Measurements from ENCODE around the gene GOT2. TPM values are rescaled to one million over a fixed set of nuclear protein-coding genes. Genes with fewer than 3 reads are reported as not detected.
"Not testable (repeated sequence)": the region's sequence is repeated elsewhere in the genome, so short reads cannot be mapped to it uniquely, and the experiment has no call there.

Gene GOT2
- 10 to 100 TPM; 49.0 to 64.0 (median 53.3) TPM for polyA plus RNA-seq (ENCODE audit: insufficient read length in 10 of 10)
- long read RNA-seq, donor 1, transcript GOT2-201 (10 exons, 2,462 nt) = major isoform, 17 of 17 reads
- long read RNA-seq, donor 1, partial matches to known transcripts = 0 of 17 reads
- long read RNA-seq, donor 1, other reads (novel, unspliced or antisense) = 0 of 17 reads
- long read RNA-seq, donor 2, transcript GOT2-201 (10 exons, 2,462 nt) = major isoform, 13 of 13 reads
- long read RNA-seq, donor 2, partial matches to known transcripts = 0 of 13 reads
- long read RNA-seq, donor 2, other reads (novel, unspliced or antisense) = 0 of 13 reads
- long read RNA-seq, donor 3 = 0 reads
- long read RNA-seq, donor 4, partial matches to known transcripts = 0 of 4 reads
- long read RNA-seq, donor 4, other reads (novel, unspliced or antisense) = 0 of 4 reads
- long read RNA-seq, donor 5, partial matches to known transcripts = 9 of 13 reads
- long read RNA-seq, donor 5, other reads (novel, unspliced or antisense) = 0 of 13 reads
- long read RNA-seq, donor 6, transcript GOT2-201 (10 exons, 2,462 nt) = major isoform, 12 of 13 reads
- long read RNA-seq, donor 6, partial matches to known transcripts = 0 of 13 reads
- long read RNA-seq, donor 6, other reads (novel, unspliced or antisense) = 0 of 13 reads
- long read RNA-seq, donor 7, partial matches to known transcripts = 0 of 4 reads
- long read RNA-seq, donor 7, other reads (novel, unspliced or antisense) = 0 of 4 reads
- long read RNA-seq, donor 8, transcript GOT2-201 (10 exons, 2,462 nt) = major isoform, 5 of 7 reads
- long read RNA-seq, donor 8, partial matches to known transcripts = 0 of 7 reads
- long read RNA-seq, donor 8, other reads (novel, unspliced or antisense) = 0 of 7 reads
- long read RNA-seq, donor 9, partial matches to known transcripts = 0 of 1 reads
- long read RNA-seq, donor 9, other reads (novel, unspliced or antisense) = 0 of 1 reads

- DNase-seq = peak; percentile 74 to 93 (median 86)
Measured at GRCh38 chr16:58733671-58734458, at the start of gene GOT2. Gene GOT2, minus strand, starts transcription at chr16:58734316. Its CDS starts 88 bp downstream, at chr16:58734228.

GRCh38 chr16:58779291-58779690, 45.2 kb upstream of the GOT2 start:
- not testable (repeated sequence) for DNase-seq

- DNase-seq = no peak
Measured at GRCh38 chr16:58773870-58774269, 39.8 kb upstream of the GOT2 start.

GRCh38 chr16:58768145-58768544, 34.0 kb upstream of the GOT2 start:
- no peak for DNase-seq

- DNase-seq = no peak
Measured at GRCh38 chr16:58767581-58767980, 33.5 kb upstream of the GOT2 start.

GRCh38 chr16:58756650-58757332, 22.7 kb upstream of the GOT2 start:
- no peak for DNase-seq

GRCh38 chr16:58755989-58756649, 22.0 kb upstream of the GOT2 start:
- DNase-seq = peak; percentile 42 to 79 (median 62)

DNA sequence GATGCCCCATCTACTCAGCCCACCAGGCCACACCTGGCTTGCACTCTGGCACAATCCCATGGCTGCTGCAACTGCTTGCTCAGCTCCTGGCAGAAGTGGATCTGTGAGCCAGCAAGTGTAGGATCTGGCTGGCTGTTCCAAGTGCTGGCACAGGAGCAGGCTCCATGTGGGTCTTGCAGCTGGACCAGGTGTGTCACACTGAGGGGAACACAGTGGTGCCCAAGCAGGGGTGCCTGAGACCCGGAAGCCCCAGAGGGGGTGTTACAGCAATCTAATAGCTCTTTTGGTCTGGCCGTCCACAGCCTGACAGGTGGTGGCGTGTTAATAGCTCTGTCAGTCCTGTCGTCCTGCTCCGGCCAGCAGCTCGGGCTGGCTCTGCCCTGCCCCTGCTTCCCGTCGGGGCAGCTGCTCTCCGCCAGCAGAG, 19.6 kb upstream of the GOT2 start:
- no peak for DNase-seq

DNA sequence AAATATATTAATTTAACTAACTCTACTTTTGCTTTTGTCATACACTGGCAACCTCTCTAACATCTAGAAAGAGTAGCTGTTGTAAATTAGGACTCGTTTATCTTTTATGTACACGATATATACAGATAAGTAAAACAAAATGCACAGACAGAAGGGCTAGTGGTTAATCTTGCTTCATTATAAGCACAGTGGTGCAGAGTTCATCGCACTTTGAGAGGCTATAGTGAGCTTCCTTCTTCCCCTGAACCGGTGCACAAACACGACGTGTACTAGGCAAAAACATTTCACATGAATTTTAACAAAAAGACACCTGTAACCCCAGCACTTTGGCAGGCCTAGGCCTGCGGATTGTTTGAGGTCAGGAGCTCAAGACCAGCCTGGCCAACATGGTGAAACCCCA, 10.4 kb upstream of the GOT2 start:
- DNase-seq = no peak

DNA sequence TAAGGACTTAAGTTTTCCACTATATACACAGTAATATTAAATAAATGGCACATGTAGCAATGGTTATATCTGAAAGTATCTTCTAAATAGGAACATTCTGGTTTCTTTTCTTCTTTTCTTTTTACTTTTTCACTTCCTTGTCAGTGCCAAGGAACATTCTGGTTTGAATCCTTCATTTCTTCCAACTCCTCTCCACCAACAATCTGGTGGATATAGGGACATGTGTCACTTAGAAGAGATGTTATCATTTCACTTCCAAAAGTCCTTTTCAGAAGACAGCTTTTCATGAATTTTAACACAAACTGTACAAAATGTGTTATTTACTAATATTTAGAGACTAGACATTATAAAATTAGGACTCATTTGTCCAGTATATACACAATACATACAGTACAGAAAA, 7.9 kb upstream of the GOT2 start:
- DNase-seq = no peak

- DNase-seq = no peak
Measured at GRCh38 chr16:58741166-58741565, 7.0 kb upstream of the GOT2 start.

- DNase-seq = no peak
Measured at GRCh38 chr16:58738672-58739296, 4.7 kb upstream of the GOT2 start.

- not testable (repeated sequence) for DNase-seq
Measured at GRCh38 chr16:58736341-58736740, 2.2 kb upstream of the GOT2 start.

DNA sequence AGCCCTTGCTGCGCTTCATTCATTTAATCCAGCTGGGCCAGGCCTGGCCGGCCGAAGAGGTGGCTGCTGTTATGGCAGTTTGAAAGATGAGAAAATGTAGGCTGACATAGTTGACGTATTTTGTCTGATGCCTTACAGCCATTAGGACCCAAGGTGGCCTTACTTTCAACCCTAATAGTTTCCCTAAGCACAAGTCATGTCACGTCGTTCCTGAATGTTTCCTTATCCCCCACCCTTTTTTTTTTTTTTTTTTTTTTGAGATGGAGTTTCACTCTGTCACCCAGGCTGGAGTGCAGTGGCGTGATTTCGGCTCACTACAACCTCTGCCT, 307 bp upstream of the GOT2 start:
- no peak for DNase-seq

DNA sequence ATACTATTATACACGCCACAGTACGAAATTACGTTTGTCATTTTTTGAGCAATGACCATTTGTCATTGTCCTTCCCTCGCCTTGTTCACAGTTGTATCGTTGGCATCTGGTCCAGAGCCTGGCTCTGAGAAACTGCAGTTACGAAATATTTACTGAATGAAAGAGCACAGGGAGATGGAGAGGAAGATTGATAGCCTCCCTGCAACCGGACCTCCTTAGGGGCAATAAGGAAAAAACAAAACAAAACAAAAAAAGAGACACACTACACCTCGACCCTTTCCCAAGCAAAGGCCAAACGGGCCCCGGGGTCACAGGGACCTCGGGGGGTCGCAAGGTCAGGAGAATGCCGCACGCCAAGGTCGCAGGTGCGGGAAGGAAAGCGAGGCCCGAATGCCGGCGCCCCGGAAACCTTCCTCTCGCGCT, 857 bp downstream of the GOT2 start:
- no peak for DNase-seq

DNA sequence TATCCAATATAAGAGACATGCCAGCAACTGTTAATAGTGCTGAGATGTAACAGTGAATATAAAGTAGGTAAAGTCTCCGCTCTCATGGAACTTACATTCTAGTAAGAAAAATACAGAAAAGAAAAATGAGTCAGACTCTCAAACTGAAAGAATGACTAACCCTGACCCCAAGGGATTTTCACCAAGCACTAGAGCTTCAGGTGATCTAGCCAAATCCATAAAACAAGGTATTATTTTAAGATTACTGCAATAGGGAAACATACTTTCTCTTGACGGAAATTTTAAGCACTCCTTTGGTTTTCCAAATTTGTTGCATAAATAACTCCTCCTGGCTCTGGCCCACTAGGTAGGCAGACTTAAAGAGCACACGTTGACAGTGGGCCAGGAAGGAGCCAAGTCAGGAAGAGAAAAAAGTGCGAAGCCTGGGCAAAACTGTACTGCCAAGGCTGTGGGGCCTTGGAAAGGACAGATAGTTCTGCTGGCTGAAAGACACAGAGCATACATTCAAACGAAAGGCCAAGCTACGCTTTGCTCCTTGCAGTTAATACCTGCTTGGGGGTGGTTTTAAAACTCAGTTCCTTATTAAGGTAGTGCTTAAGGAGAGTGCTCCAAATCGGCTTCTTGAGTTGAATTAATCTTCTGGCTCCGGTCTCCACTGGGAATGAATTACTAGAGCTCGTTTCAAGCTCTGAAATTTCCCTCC, 1.4 kb downstream of the GOT2 start:
- peak in 1 of 3 donors; percentile 28 for DNase-seq

DNA sequence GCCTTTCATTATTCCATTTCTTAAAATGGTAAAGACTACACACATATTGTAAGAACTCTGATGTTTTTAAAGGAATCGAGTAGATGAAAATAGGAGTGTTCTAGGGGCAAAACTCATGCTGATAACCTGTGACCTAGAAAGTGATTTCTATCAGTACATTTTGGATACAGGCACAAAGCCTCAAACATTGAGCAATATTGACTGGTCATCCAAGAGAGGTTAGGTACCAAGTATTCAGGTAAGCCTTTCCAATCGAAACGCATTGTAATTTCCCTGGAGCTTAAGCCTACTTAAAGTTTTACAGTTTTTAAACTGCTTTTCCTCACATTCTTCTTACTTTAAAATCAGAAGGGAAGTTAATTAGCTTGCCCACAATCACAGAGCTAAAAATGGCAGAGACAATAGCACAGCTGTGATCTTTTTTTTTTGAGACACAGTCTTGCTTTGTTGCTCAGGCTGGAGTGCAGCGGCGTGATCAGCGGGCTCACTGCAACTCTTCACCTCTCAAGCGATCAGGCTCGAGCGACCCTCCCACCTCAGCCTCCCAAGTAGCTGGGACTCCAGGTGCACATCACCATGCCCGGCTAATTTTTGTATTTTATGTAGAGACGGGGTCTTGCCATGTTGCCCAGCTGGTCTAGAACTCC, 3.3 kb downstream of the GOT2 start:
- no peak for DNase-seq

- DNase-seq = no peak
Measured at GRCh38 chr16:58727796-58728568, 6.1 kb downstream of the GOT2 start.
